ENCODE measurements around the gene HCRTR1.

The HCRTR1 gene

GRCh38 chr1:31583082-31583994 lies 34.2 kb upstream of the HCRTR1 start:
- TF ChIP-seq CTCF (conservative IDR thresholded peaks at IDR 0.05; ENCODE audit: low read length) = no peak
- TF ChIP-seq EZH2phosphoT487 (IDR thresholded peaks at IDR 0.05; ENCODE audit: borderline replicate concordance) = no peak
- Histone ChIP-seq H3K9ac (ENCODE audit: low read depth, low read length, poor library complexity, severe bottlenecking) (no peak overlapping the region), H3K4me3 (ENCODE audit: low read length, poor library complexity, severe bottlenecking) (no peak overlapping the region), H3K9me3 (ENCODE audit: insufficient read depth, low read depth, low read length) (no peaks in the 10 kb centered on the region), H3K4me2 (ENCODE audit: low read depth, low read length, poor library complexity, severe bottlenecking) (no peak overlapping the region), H3K79me2 (ENCODE audit: insufficient read depth, low read length) (no peaks in the 10 kb centered on the region), H2AFZ (ENCODE audit: low read length) (no peak overlapping the region), H3F3A (ENCODE audit: low read depth) (no peaks in the 10 kb centered on the region), H4K20me1 (ENCODE audit: insufficient read depth, low read length, poor library complexity, severe bottlenecking) (no peaks in the 10 kb centered on the region), H3K27me3 (ENCODE audit: insufficient read depth, low read length, poor library complexity, severe bottlenecking) (no peaks in the 10 kb centered on the region), H3K9me2 (replicated peaks; ENCODE audit: low read depth, low read length) (no peaks in the 10 kb centered on the region), H3K4me1 (ENCODE audit: insufficient read depth, low read length, poor library complexity, severe bottlenecking) (no peaks in the 10 kb centered on the region), H3K36me3 (ENCODE audit: insufficient read depth, low read length) (no peaks in the 10 kb centered on the region)

DNA sequence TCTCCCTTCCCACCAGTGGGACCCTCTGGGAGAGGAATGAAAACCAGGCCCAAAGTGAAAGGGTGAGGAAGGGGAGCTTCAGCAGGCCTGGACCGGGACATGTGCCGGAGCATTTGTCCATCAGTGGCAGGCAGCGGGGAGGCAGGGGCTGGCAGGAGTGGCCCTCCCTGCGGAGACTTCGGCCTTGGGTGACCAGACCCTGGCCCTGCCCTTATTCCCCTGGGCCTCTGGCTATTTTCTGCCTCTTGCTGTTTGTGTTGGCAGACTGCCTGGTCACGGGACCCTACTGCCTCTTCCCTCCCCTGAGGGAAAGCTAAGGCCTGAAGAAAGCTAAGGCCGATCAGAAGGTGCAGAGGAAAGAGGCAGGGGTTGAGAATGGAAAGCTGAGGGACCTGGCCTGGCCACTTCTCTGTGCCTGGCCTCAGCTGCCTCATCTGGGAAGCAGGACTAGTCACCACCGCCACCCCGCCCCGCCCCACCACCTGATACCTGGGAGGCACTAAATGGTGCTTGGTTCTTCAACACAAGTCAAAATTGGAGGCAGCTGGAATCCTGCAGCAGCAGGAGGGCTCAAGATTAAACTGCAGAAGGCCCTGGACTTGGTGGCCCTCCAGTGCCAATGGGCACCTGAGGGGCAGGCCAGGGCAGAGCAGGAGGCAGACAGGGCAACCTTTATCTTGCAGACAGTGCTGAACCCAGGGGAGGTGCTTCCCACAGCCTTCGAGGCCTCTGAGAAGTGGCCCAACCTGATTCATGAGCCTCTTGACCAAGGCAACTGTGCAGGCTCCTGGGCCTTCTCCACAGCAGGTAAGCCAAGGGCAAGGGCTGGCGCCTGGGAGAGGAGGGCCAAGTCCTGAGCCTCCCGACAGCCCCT lies 33.3 kb upstream of the HCRTR1 start:
- Histone ChIP-seq H3K9me2 (replicated peaks; ENCODE audit: low read depth, low read length) (no peaks in the 10 kb centered on the region), H3K36me3 (ENCODE audit: insufficient read depth, low read length) (no peaks in the 10 kb centered on the region), H4K20me1 (ENCODE audit: insufficient read depth, low read length, poor library complexity, severe bottlenecking) (no peaks in the 10 kb centered on the region), H3K9me3 (ENCODE audit: insufficient read depth, low read depth, low read length) (no peaks in the 10 kb centered on the region), H2AFZ (ENCODE audit: low read length) (no peak overlapping the region), H3K9ac (ENCODE audit: low read depth, low read length, poor library complexity, severe bottlenecking) (no peak overlapping the region), H3K4me2 (ENCODE audit: low read depth, low read length, poor library complexity, severe bottlenecking) (no peak overlapping the region), H3K79me2 (ENCODE audit: insufficient read depth, low read length) (no peaks in the 10 kb centered on the region), H3K4me3 (ENCODE audit: low read length, poor library complexity, severe bottlenecking) (no peak overlapping the region), H3K27me3 (ENCODE audit: insufficient read depth, low read length, poor library complexity, severe bottlenecking) (no peaks in the 10 kb centered on the region), H3K4me1 (ENCODE audit: insufficient read depth, low read length, poor library complexity, severe bottlenecking) (no peaks in the 10 kb centered on the region), H3F3A (ENCODE audit: low read depth) (no peaks in the 10 kb centered on the region)
- TF ChIP-seq EZH2phosphoT487 (IDR thresholded peaks at IDR 0.05; ENCODE audit: borderline replicate concordance) (no peak), CTCF (conservative IDR thresholded peaks at IDR 0.05; ENCODE audit: low read length) (no peak)

- H3F3A ChIP-seq (ENCODE audit: low read depth) = no peaks in the 10 kb centered on the region
Measured at GRCh38 chr1:31584869-31585735, 32.4 kb upstream of the HCRTR1 start.

More at GRCh38 chr1:31584869-31585735, 32.4 kb upstream of the HCRTR1 start:
- H3K4me2 ChIP-seq (ENCODE audit: low read depth, low read length, poor library complexity, severe bottlenecking) = no peak overlapping the region
- no peaks in the 10 kb centered on the region for H3K9me2 ChIP-seq (replicated peaks; ENCODE audit: low read depth, low read length)
- no peaks in the 10 kb centered on the region for H3K27me3 ChIP-seq (ENCODE audit: insufficient read depth, low read length, poor library complexity, severe bottlenecking)
- no peak for TF ChIP-seq CTCF (conservative IDR thresholded peaks at IDR 0.05; ENCODE audit: low read length)
- TF ChIP-seq EZH2phosphoT487 (IDR thresholded peaks at IDR 0.05; ENCODE audit: borderline replicate concordance) = no peak
- no peaks in the 10 kb centered on the region for H3K9me3 ChIP-seq (ENCODE audit: insufficient read depth, low read depth, low read length)
- H3K9ac ChIP-seq (ENCODE audit: low read depth, low read length, poor library complexity, severe bottlenecking) = no peak overlapping the region
- H2AFZ ChIP-seq (ENCODE audit: low read length) = no peak overlapping the region
- no peaks in the 10 kb centered on the region for H4K20me1 ChIP-seq (ENCODE audit: insufficient read depth, low read length, poor library complexity, severe bottlenecking)
- no peaks in the 10 kb centered on the region for H3K36me3 ChIP-seq (ENCODE audit: insufficient read depth, low read length)
- no peaks in the 10 kb centered on the region for H3K79me2 ChIP-seq (ENCODE audit: insufficient read depth, low read length)
- H3K4me1 ChIP-seq (ENCODE audit: insufficient read depth, low read length, poor library complexity, severe bottlenecking) = no peaks in the 10 kb centered on the region
- no peak overlapping the region for H3K4me3 ChIP-seq (ENCODE audit: low read length, poor library complexity, severe bottlenecking)
